Lower leg skin (tissue), 3 donors: ENCODE data around the gene NR4A1.

Experiments used
- CTCF ChIP-seq, 3 donors: fragments of 450-650 bp; IDR thresholded peaks; one replicate each; pipeline ENCODE4 v1.5.1; 2016; ENCODE audit warnings: antibody characterized with exemption in 3 of 3, mild to moderate bottlenecking in 3 of 3, moderate library complexity in 2 of 3
- POLR2A ChIP-seq, 2 donors: fragments of 450-650 bp; IDR thresholded peaks; one replicate each; pipeline ENCODE4 v1.6.1; 2016 to 2017; ENCODE audit warnings: antibody characterized with exemption in 2 of 2, mild to moderate bottlenecking in 1 of 2, moderate library complexity in 1 of 2

- TF ChIP-seq CTCF (IDR thresholded peaks at IDR 0.05): no peak
- no peak for TF ChIP-seq POLR2A (IDR thresholded peaks at IDR 0.05)
These were observed 4.4 kb upstream of the NR4A1 start for GRCh38 chr12:52046859-52047258.
